GM13976 (cell line): ENCODE results near the gene TPD52L1.
A peak's percentile ranks its signal among the peaks of the same experiment; 100 is the strongest.

ENCODE experiments used
- DNase-seq: peaks from one replicate; pipeline ENCODE4 v3.0.0; 2012; ENCODE audit warnings: low spot score
- in situ Hi-C: fragments of 300-500 bp; cut with MboI; formaldehyde crosslinking; loops from one replicate; pipeline ENCODE4 v1.12.0; 2022; ENCODE audit warnings: low sequenced_read_pairs, mixed read lengths, inconsistent platforms; ENCODE audit not compliant: unreplicated experiment
- TF ChIP-seq, protein P1 (sequence below): IDR thresholded peaks from 2 replicates; pipeline ENCODE4 v1.5.1; 2012; ENCODE audit warnings: borderline replicate concordance, mild to moderate bottlenecking; ENCODE audit not compliant: insufficient read depth; ENCODE audit errors: extremely low read depth, missing control alignments, control extremely low read depth

TPD52L1 gene

DNA sequence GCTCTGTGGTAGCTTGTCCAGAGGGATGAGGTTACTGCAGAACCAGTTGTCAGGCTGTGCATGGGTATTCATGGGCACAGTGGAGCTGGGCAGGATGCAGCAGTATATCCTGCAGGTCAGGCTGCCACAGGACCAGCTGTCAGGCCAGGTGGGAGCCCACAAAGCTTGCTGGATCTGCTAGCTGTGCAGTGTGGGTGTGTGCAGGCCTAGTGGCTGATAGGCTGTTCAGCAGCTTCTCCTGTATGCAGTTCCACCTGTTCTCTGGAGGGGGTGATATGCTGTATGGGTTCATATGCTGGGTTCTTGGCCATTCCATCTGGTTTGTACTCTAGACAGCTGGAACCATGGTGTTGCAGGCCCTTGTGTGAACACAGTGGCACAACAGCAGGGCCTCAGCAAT lies 40.6 kb upstream of the TPD52L1 start:
- DNase-seq = no peak
- in situ Hi-C loops = loop anchor here (10.0 kb wide), 1 partner anchor 238 kb away; no protein-coding TSS in a partner anchor
- TF ChIP-seq, protein P1, sequence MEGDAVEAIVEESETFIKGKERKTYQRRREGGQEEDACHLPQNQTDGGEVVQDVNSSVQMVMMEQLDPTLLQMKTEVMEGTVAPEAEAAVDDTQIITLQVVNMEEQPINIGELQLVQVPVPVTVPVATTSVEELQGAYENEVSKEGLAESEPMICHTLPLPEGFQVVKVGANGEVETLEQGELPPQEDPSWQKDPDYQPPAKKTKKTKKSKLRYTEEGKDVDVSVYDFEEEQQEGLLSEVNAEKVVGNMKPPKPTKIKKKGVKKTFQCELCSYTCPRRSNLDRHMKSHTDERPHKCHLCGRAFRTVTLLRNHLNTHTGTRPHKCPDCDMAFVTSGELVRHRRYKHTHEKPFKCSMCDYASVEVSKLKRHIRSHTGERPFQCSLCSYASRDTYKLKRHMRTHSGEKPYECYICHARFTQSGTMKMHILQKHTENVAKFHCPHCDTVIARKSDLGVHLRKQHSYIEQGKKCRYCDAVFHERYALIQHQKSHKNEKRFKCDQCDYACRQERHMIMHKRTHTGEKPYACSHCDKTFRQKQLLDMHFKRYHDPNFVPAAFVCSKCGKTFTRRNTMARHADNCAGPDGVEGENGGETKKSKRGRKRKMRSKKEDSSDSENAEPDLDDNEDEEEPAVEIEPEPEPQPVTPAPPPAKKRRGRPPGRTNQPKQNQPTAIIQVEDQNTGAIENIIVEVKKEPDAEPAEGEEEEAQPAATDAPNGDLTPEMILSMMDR = no peak

DNA sequence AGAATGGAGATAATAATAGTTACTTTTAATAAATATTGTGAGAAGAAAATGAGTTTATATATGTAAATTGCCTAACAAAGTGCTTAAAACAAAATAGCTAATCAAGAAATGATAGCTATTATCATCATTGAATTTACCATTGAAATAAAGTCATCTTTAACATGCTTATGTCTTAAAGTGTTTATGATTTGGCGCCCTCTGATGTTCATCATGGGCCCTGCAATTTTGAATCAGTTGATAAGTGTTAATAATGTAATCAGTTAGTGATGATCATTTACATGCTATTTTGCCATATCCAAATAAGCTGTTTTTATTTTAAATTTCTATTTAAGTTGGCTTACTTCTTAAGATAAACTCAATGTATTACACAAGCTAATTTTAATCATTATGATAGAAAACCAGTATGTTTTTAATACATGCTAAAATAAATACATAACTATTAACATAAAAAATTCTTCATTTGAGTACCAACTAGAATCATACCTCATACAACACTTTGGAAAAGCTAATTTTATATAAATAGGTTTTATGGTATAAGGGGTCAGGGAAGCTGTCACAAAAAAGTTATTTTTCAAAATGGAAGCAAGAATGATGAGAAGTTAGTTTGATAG lies 39.2 kb upstream of the TPD52L1 start:
- TF ChIP-seq, protein P1 = peak; percentile 46
- DNase-seq = peak; percentile 34
- in situ Hi-C loops = loop anchor here (10.0 kb wide), 1 partner anchor 240 kb away; no protein-coding TSS in a partner anchor

DNA sequence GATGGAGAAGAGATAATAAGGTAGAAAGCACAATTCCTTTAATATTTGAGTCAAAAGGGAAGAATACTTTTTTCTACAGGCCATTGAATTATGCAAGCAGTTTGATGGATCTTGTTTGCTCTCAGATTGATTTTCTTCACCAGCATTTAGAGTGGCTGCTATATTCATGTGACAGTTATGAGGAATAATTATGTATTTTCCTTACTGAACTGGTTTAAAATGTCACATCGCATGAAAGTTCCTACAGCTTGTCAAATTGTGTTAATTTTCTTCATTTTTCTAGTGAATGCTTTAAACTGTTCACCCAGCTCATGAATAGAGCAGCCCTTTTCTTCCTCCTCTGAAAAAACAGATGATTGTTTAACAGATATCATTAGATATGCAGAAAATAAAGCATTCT lies 37.4 kb upstream of the TPD52L1 start:
- no peak for DNase-seq
- in situ Hi-C loops = loop anchor here (10.0 kb wide), 1 partner anchor 241 kb away; no protein-coding TSS in a partner anchor
- TF ChIP-seq, protein P1 = no peak

DNA sequence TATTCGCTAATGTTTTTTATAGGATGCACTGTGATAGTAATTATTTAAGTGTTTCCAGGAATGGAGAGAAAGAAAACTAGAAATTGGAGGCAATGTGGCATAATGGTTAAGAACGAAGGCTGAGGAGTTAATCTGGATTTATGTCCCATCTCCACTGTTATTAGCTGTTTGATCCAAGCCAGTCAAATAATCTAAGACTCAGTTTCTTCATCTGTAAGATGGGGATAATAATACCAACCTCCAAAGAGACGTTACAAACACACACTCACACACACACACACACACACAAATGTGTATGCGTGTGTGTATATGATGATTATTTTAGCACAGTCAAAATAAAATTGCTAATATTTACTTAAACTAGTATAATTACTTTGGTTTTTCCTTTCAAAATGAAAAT lies 36.9 kb upstream of the TPD52L1 start:
- no peak for DNase-seq
- in situ Hi-C loops = loop anchor here (10.0 kb wide), 1 partner anchor 242 kb away; no protein-coding TSS in a partner anchor
- TF ChIP-seq, protein P1 = no peak

DNA sequence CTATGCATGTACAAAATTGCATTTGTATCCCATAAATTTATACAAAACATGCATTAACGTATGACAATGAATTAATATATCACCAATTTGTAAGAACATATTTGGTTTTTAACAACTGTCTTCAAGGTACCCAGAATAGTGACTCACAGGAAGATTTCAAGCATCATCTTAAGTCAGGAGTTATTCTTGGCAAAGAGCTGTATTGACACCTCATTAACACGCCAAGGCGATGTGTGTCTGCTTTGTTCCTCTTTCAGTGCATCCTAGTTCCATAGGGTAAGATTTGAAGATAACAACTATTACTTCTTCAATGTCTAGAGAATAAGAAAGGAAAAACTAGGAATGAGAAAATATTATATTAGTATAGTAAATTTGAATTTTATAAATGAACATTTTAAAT lies 35.8 kb upstream of the TPD52L1 start:
- in situ Hi-C loops = loop anchor here (10.0 kb wide), 1 partner anchor 243 kb away; no protein-coding TSS in a partner anchor
- DNase-seq = no peak
- TF ChIP-seq, protein P1 = no peak

DNA sequence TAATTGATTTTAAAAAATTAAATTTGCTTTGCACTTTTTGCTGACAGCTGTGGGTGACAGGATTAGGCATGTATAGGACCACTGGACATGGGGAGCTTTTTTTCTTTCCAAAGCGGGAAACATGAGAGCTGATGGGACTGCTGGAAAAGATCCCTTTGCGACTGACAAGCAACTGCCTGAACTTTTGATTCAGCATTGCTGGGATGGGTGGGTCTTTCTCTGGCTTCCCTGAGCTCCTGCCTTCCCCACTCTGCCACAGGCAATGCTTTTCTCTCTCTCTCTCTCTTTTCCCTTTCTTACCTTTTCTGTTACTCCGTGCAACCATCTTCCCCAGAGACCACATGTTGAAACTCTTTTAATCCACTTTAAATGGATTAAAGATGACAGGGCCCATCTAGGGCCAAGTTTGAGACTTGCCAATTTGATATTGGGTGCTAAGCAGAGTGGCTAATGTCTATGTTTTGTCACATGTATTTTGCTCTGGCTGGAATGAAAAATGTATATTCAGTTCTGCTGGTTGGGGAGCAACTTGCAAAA lies 33.5 kb upstream of the TPD52L1 start:
- DNase-seq = no peak
- in situ Hi-C loops = no loop called here
- TF ChIP-seq, protein P1 = no peak
